MV-4-11 (cell line): ENCODE data around the gene OVOL3.

Experiments used
- DNase-seq: peaks from one replicate; lab custom pipeline; 2025; lab: John Stamatoyannopoulos, UW

OVOL3 gene

DNA sequence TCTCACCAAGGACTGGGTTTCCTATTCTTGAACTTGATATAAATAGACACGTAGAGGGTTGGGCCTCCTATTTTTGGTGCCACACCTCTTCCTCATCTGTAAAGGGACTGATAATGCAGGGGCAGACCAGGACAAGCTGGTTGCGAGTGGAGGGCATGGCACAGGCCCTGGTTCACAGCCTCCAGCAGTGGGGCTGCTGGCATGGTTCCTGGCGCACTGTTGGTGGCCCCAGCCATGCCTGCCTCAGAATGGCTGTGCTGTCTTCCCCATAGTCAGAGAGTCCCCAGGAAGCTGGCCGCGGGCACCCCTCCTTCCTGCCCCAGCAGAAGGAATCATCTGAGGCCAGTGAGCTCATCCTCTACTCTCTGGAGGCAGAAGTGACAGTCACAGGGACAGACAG is 10.5 kb upstream of the OVOL3 start:
- no peak for DNase-seq

- no peak for DNase-seq
Observed at GRCh38 chr19:36101550-36102327, 9.2 kb upstream of the OVOL3 start.

DNA sequence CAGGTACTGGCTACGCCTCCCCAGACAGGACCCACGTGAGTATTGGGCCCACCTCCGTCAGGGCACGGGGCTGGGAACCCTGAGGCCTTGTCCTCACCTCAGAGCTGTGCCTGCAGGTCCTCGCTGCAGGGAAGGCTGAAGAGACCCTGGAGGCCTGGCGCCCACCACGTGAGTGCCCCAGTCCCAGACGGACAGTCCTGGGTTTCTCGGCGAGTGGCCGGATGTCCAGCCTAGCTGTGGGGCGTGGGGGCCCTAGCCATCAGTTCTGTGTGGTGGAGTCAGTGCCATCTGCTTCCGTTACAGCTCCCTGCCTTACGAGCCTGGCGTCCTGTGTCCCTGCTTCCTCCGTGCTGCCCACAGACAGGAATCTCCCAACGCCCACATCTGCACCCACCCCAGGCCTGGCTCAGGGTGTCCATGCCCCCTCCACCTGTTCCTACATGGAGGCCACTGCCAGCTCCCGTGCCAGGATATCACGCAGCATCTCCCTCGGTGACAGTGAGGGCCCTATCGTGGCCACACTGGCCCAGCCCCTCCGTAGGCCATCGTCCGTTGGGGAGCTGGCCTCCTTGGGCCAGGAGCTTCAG is 7.8 kb upstream of the OVOL3 start:
- no peak for DNase-seq

GRCh38 chr19:36103842-36104552 is 6.9 kb upstream of the OVOL3 start:
- no peak for DNase-seq

DNA sequence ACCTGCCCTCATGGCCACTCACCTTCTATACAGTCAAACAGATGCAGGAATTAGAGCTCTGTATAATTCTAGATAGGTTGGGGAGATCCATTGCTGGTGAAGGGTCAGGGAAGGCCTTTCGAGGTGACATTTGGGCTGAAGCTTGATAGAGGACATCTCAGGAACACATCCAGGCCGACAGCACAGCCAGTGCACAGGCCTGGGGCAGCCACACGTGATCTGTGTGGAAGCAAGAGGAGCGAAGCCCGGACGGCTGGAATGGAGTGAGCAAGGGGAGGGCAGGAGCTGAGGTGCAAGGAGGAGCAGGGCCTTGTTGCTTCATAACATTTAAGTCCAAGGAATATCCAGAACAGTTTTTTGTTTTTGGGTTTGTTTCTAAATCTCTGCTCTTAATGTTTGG is 4.5 kb upstream of the OVOL3 start:
- DNase-seq: no peak

DNA sequence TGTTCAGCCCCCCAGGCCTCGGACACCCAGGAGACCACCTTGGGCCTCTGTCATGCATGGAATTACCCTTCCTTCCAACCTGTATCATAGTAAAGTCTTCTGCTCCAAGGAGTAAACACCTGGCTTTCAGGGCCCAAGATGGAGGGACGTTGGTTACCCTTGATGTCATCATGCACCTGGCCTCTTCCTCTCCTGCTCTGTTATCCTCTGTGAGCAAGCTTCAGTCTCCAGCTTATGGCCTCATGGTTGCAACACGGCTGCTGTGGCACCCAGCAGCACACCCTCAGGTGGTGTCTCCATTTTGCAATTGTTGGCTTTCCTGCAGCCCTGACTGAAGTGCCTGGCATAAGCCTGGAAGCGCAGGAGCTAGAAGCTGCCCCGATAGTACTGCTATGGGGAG is 4.0 kb upstream of the OVOL3 start:
- DNase-seq: no peak

DNA sequence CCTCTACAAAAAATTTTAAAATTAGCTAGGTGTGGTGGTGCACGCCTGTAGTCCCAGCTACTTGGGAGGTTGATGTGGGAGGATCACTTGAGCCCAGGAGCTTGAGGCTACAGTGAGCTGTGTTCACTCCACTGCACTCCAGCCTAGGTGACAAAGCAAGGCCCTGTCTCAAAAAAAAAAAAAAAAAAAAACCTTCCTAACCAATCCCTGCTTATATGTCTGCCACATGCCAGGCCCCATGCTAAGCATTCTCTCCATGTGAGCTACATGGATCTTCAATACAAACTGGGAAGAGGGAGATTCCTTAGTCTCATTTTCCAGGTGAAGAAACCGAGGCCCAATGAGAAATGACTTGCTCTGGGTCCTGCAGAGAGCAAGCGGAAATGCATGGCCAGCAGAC is 2.3 kb upstream of the OVOL3 start:
- no peak for DNase-seq

DNA sequence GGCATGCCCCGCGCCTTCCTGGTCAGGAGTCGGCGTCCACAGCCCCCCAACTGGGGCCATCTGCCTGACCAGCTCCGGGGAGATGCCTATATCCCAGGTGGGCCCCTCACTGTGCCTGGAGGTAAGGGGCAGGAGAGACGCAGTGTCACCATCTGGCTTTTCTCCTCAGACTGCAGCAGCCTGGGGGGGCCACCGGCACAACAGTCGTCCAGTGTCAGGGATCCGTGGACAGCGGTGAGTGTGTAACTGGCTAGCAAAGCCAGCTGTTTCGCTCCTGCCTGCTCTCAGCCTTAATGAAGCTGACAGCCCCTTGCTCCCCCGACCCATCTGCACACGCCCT is 227 bp downstream of the OVOL3 start:
- DNase-seq: no peak

DNA sequence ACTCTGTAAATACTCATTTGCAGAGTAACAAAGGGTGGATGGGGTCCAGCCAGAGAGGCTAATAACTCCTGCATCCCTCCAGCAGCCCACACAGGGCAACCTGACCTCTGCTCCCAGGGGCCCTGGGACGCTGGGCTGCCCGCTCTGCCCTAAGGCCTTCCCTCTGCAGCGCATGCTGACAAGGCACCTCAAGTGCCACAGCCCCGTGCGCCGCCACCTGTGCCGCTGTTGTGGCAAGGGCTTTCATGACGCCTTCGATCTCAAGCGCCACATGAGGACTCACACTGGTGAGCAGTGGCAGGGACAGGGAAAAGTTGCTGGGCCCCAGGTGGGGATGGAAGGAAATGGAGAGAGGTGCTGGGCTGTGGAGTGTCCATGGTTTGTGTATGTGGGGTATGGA is 1.7 kb downstream of the OVOL3 start:
- DNase-seq: no peak

GRCh38 chr19:36113425-36113824 is 2.5 kb downstream of the OVOL3 start:
- no peak for DNase-seq

DNA sequence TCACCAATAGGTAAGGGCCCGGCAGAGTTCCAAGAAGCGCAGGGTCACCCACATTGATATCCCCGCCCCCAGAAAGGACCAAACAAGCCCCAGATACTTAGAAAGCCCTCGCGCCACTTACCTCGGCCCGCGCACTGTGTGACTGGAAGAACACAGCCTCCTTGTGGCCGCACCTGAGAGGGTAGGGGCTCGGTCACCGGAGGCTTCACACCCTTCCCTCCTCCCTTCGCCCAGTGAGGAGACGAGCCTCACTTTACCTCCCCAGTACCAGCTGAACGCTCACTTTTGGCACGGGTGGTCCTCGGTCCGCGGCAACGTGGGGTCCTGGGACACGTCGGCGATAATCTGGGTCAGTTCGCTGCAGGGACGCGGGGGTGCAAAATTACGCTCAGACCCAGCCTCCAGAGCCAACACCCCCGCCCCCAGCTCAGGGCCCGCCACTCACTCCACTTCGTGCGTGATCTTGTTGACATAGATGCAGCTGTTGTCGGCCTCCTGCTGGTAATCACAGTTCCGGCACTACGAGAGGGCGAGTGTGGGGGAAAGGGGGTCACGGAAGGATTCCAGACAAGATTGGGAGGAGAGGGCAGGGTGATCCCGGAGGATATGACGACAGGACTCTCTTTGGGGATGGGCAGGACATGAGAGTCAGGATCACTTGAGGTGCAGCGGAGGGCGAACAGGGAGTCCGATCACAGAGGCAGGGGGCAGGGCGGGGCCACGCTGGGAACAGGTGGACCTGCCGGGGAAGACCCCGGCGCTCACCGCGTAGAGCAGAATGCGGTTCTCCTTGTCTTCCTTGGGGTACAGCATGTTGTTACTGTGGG is 3.2 kb downstream of the OVOL3 start:
- no peak for DNase-seq

GRCh38 chr19:36114721-36115452 is 3.9 kb downstream of the OVOL3 start, which contains the start of gene POLR2I:
POLR2I (minus strand) TSS chr19:36114875; CDS start chr19:36114856, 19 bp downstream.
- peak; percentile 100 for DNase-seq

- no peak for DNase-seq
Observed at GRCh38 chr19:36115453-36116343, 4.8 kb downstream of the OVOL3 start, which contains the start of gene TBCB. TBCB (plus strand) TSS chr19:36115468; CDS start chr19:36115561, 93 bp downstream.

DNA sequence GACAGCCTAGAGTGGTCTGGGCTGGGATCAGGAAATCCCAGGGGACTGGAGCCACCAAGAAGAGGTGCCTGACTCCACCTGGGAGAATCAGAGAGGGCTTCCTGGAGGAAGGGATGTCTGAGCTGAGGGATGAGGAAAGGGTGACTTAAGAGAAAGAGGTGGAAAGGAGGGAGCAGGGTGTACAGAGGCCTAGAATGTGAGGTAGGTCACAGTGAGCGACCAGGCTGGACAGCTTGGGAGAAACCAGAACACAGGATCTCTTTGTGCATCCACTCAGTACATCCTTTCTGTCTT is 5.3 kb downstream of the OVOL3 start:
- DNase-seq: no peak

DNA sequence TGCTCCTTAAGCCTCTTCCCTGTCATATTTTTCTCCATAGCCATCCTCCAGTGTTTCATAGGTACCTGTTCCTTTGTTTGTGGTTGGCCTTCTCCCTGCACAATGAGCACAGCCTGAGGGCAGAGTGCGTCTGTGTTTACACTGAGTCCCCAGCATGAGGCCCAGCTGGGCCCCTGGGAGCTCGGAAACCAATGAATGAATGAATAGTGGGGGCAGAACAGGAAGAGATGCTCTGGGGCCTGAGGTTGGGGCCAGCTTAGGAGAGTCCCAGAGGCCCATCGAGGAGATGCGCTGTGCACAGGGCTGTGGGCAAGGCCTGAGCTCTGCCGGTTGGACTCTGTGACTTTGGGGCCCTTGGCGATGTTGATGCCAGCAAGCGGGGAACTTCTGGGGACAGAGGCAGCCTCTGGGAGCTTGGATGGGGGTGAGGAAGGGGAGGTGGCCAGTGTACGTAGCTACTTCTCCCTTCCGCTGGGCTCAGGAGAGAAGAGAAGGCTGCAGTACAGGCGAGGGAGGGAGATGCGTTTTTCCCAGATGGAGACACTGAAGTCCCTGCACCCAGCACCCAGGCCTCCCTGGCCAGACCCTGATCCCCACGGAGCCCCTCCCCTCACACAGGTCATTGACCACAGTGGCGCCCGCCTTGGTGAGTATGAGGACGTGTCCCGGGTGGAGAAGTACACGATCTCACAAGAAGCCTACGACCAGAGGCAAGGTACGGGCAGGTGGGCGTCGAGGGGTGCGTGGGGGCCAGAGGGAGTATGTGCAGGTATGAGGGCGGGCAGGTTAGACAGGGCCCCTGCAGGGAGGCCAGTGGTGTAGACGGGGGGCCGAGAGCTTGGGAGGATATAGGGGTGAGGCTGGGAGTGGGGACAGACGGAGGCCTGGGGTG is 9.4 kb downstream of the OVOL3 start:
- DNase-seq: no peak

DNA sequence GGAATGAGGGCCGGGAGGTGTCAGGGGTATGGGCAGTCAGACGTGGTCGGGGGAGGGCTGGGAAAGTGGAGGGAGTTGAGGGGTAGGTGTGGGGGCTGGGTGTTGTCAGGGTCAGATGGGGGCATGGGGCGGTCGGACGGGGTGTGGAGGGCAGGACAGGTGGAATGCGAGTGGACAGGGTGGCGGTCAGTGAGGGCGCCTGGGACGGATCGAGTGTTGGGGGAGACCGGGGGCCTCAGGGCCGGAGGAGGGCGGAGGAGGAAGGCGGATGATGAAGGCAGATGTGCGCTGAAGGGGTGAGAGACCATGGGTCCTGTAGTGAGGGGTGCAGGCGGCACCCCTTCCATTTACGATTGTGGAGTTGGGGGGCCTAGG is 10.0 kb downstream of the OVOL3 start:
- no peak for DNase-seq

DNA sequence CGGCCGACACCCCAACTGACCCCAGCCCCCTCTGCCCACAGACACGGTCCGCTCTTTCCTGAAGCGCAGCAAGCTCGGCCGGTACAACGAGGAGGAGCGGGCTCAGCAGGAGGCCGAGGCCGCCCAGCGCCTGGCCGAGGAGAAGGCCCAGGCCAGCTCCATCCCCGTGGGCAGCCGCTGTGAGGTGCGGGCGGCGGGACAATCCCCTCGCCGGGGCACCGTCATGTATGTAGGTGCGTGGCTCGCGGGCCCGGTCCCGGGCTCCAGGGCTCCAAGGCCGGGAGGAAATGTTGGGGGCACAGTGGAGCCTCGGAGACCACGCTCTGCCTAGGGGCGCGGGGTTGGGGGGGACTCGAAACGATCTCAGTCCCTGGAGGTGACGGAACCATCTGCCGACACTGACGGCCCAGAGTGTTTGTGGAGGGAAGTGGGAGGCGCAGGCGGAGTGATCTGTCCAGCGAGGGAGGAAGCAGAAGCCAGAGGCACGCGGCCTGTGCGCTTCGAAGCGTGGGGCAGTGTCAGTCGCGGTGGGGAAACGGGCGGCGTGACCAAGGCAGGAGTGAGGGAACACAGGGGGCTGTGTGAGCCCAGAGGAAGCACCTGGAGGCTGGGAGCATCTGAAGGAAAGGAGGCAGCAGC is 10.7 kb downstream of the OVOL3 start:
- peak; percentile 11 for DNase-seq

- DNase-seq: no peak
Observed at GRCh38 chr19:36125557-36125956, 14.6 kb downstream of the OVOL3 start.

DNA sequence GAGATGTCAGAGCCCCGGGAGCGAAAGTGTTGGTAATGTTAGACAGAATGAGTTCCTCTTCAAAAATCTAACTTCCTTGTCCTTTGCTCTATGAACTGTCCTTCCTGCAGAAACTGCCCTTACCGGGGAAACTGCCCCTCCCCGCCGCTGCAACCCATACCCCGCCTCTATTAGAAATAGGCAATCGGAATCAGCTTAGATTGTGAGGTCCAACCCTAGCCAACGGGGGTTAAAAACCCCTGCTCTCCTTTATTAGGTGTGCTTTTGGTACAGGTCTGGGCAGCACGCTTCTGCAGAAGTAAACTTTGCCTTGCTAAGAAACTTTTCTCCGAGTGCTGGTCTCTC is 17.4 kb downstream of the OVOL3 start:
- peak; percentile 89 for DNase-seq
